ENCODE data around the gene ALDH1A1. TPM values are rescaled to one million over a fixed set of nuclear protein-coding genes. Genes with fewer than 3 reads are reported as not detected.

Gene ALDH1A1
- total and polyA plus RNA-seq, 5 donors: 35.3 to 56.7 (median 40.8) TPM

DNA sequence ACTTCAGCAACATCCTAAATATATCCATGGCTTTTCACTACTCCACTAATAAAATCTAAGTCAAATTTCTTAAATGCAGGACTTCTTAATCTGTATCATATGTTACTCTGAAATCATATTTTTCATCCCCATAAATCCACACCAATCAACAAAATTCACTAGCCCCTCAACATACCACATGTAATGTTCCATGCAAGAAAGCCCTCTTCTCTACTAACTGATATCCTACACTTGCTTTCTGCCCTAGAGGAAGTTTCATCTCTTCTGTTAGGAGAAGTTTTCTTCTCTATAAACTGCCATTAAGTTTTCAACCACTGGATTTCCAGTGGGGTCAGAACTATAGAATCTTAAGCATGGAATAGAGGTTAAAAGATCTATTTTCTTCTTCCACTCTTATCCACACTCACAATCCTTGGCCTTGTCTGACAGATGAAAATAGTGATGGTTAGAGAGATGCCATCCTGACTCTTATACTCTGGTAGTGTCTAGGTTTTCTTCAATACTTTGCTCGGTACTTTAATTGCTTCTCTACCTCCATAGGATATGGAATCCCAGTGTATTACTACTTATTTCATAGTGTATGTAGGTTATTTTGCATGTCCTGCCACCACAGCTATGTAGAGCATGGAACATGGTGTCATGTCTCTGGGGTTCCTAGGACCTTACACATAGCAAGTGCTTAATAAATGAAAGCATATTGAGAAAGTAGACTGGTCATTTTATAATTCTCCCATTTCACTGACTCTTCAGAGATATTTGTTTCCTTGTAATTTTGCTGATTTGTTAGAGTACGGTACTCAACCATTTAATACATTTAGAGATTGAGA is 48.4 kb downstream of the ALDH1A1 start:
- Histone ChIP-seq H3K27ac (ENCODE audit: low read length) (no peak overlapping the region), H3K4me3 (ENCODE audit: low read length) (no peak overlapping the region), H3K4me1 (ENCODE audit: control insufficient read depth, insufficient read depth, low read length) (no peaks in the 10 kb centered on the region), H3K9me3 (ENCODE audit: control insufficient read depth, low read length) (no peaks in the 10 kb centered on the region), H3K27me3 (ENCODE audit: control insufficient read depth, insufficient read depth) (no peaks in the 10 kb centered on the region)
- WGBS: 91% methylated on average over 2 of the region's 2 CpGs
- intact Hi-C loops (cut with DNase I): no loop called here
- ATAC-seq (no peak), DNase-seq (no peak)

DNA sequence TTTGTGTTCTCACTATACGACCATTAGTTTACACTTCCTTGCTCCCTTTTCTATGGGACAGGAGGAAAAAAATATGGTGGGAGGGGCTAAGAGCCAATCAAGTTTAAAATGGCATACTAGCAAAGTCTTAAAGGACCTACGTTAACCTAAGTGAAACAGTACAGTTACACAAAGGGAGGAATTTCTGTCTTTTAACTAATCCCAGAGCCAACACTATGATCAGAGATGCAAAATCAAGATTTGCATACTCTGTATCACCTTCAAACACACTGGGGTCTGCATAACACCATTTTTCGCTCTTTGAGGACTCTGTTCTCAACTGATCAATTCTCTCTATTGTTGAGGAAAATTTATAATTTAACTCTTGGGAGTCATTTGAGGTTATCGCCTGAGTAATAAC is 49.8 kb downstream of the ALDH1A1 start:
- no peak overlapping the region for H3K4me3 ChIP-seq (ENCODE audit: low read length)
- H3K9me3 ChIP-seq (ENCODE audit: control insufficient read depth, low read length): no peaks in the 10 kb centered on the region
- H3K27me3 ChIP-seq (ENCODE audit: control insufficient read depth, insufficient read depth): no peaks in the 10 kb centered on the region
- no peaks in the 10 kb centered on the region for H3K4me1 ChIP-seq (ENCODE audit: control insufficient read depth, insufficient read depth, low read length)
- DNase-seq (no peak), ATAC-seq (no peak)
- WGBS: 91% methylated on average over 4 of the region's 4 CpGs
- intact Hi-C loops (cut with DNase I): no loop called here
- no peak overlapping the region for H3K27ac ChIP-seq (ENCODE audit: low read length)

DNA sequence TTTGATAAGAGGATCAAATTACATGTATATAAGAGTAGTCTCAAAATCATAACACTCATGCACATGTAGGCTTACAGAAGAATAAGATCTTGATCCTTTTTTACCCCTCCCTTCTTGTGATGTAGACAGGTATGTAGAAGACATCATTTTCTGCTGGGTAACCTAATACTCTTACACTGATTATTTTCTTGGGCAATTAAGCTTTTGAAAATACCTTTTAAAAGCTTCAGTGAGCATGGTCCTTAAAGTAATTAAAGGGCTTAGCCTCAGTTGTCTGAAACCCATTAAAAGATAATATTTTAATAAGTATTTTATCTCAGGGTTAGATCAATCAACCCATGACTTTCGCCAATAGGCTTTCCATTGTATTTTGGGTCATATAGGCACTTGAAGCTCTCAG is 50.6 kb downstream of the ALDH1A1 start:
- intact Hi-C loops (cut with DNase I): no loop called here
- no peak for ATAC-seq
- H3K9me3 ChIP-seq (ENCODE audit: control insufficient read depth, low read length): no peaks in the 10 kb centered on the region
- no peak overlapping the region for H3K4me3 ChIP-seq (ENCODE audit: low read length)
- no peaks in the 10 kb centered on the region for H3K27me3 ChIP-seq (ENCODE audit: control insufficient read depth, insufficient read depth)
- 94% methylated on average over 1 of the region's 1 CpG for WGBS
- H3K4me1 ChIP-seq (ENCODE audit: control insufficient read depth, insufficient read depth, low read length): no peaks in the 10 kb centered on the region
- no peak overlapping the region for H3K27ac ChIP-seq (ENCODE audit: low read length)
- DNase-seq: no peak

DNA sequence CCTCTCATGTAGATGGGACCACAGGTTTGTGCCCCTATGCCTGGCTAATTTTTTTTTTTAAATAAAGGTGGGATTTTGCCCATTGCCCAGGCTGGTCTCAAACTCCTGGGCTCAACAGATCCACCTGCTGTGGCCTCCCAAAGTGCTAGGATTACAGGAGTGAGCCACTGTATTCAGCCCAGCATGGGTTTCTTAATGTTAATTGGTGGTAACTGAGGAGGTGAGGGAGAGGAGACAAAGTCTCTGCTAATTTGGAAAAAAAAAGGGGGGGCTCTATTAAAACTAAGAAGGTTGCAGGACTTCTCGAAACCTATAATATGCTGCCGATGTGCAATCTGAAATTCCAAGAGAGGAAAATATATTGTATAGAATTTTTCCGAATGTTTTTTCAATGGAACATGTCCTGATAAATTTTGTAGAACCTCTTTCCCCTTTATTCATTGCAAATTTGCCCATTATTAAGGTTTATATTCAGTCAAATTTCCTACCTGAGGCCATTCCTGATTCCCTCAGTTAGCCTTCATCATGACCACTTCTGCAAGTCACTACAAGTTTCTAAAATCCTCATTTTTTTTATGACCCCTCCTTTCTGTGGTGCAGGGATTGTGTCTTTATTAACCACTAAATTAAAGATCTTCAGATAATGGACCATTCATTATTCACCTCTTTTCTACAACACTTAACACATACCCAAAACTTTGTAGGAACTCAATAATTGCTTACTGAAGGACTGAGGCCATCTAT is 52.9 kb downstream of the ALDH1A1 start:
- no peak overlapping the region for H3K27ac ChIP-seq (ENCODE audit: low read length)
- no peak overlapping the region for H3K4me3 ChIP-seq (ENCODE audit: low read length)
- 96% methylated on average over 3 of the region's 3 CpGs for WGBS
- H3K9me3 ChIP-seq (ENCODE audit: control insufficient read depth, low read length): no peaks in the 10 kb centered on the region
- no peaks in the 10 kb centered on the region for H3K27me3 ChIP-seq (ENCODE audit: control insufficient read depth, insufficient read depth)
- intact Hi-C loops (cut with DNase I): no loop called here
- DNase-seq (no peak), ATAC-seq (no peak)
- H3K4me1 ChIP-seq (ENCODE audit: control insufficient read depth, insufficient read depth, low read length): no peaks in the 10 kb centered on the region

DNA sequence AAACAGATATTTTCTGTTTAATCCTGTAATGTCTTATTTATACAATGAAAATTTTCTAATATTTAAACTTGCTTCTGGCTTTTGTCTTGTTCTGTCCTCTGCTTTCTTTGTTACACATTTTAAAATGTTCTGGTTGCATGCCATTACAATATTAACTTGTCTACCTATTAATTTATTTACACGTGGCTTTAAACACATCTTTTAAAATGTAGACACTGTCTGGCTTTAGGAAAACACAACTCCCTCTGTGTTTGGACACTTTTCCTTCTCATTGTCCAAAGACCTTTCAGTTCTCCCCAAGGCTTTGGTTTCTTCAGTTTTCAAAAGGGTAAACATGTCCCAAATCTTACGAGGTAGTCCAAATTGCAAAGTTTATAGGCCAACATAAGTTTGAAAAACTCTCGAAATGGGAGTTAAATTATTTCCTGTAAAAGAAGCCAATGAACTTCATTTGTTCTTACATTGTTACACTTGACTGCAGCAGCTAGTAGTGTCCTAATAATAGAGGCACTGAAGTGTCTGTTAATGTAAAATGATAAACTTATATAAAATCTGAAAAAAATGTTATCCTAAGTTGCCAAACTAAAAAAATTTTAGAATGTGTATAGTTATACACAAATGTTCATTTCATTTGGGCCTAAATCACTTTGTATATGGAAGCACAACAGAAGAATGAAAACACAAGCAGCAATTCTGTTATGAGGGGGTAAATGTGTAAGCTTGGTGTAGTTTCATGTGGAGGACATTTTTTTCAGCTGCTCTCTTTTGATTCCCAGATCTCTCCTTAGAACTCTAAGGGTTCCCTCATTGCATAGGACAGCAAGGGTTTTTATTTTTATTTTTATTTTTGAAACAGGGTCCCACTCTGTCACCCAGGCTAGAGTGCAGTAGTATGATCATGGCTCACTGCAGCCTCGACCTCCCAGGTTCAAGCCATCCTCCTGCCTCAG is 53.8 kb downstream of the ALDH1A1 start:
- Histone ChIP-seq H3K27ac (ENCODE audit: low read length) (no peak overlapping the region), H3K4me3 (ENCODE audit: low read length) (no peak overlapping the region), H3K9me3 (ENCODE audit: control insufficient read depth, low read length) (no peaks in the 10 kb centered on the region), H3K27me3 (ENCODE audit: control insufficient read depth, insufficient read depth) (no peaks in the 10 kb centered on the region), H3K4me1 (ENCODE audit: control insufficient read depth, insufficient read depth, low read length) (no peaks in the 10 kb centered on the region)
- WGBS: 60% methylated on average over 4 of the region's 4 CpGs
- intact Hi-C loops (cut with DNase I): no loop called here
- ATAC-seq (no peak), DNase-seq (no peak)

DNA sequence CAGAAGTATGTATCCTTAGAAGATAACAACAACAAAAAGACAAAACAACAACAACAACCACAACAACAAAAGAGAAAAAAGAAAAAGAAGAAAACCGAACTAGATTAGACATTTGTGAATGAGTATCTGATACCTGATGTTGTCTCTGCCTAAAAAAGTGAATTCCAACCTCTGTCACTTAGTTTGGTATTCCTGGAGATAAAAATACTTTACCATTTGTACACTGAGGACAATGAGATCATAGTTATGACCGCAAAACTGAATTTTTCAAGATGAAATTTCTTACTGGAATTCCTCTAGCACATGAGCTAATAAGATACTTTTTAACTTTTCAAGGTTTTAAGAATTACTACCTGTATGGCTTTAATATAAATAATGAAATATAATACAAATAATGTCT is 54.5 kb downstream of the ALDH1A1 start:
- intact Hi-C loops (cut with DNase I): no loop called here
- H3K9me3 ChIP-seq (ENCODE audit: control insufficient read depth, low read length): no peaks in the 10 kb centered on the region
- H3K27ac ChIP-seq (ENCODE audit: low read length): no peak overlapping the region
- no peaks in the 10 kb centered on the region for H3K4me1 ChIP-seq (ENCODE audit: control insufficient read depth, insufficient read depth, low read length)
- no peaks in the 10 kb centered on the region for H3K27me3 ChIP-seq (ENCODE audit: control insufficient read depth, insufficient read depth)
- no peak overlapping the region for H3K4me3 ChIP-seq (ENCODE audit: low read length)
- WGBS: 88% methylated on average over 2 of the region's 2 CpGs
- ATAC-seq (no peak), DNase-seq (no peak)

DNA sequence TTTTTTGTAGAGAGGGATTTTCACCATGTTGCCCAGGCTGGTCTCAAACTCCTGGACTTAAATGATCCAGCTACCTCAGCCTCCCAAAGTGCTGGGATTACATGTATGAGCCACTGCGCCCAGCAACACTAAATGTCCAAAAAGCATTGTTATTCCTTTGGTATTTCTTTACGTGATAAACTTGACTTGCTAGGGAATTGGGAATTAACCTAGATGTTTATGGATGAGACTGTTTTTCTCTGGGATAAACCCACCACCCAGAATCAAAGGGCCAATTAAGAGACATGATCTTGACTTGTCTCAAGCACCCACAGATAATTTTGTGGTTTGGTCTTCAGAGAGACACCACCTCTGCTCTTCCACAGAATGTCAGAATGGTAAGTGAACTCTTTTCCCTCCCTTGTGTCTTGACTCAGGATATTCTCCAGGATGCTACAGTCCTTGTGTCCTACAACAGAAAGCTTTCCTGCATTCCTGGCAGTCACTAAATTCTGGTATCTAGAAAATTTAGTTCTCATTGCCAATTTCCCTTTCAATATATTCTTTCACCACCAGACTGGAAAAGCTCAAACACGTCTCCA is 55.7 kb downstream of the ALDH1A1 start:
- ATAC-seq: no peak

DNA sequence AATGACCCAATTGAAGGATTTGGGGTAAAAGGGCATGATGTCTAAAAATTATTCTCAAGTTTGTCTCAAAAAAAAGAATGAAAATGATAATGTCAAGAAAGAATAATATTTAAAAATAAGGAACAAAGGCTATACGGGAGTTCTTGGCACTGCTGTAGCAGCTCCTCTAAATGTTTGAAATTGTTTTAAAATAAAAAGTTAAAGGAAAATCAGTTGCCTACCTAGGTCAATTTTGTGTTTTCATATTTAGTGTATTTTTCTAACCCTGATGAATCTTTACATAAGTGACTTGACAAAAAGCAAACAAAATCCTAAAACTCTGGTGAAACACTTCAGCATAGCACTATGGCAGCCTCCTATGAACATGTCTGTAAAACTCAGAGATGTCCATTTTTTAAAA is 56.4 kb downstream of the ALDH1A1 start:
- no peak overlapping the region for H3K4me3 ChIP-seq (ENCODE audit: low read length)
- H3K9me3 ChIP-seq (ENCODE audit: control insufficient read depth, low read length): no peaks in the 10 kb centered on the region
- 85% methylated on average over 1 of the region's 1 CpG for WGBS
- H3K27me3 ChIP-seq (ENCODE audit: control insufficient read depth, insufficient read depth): no peaks in the 10 kb centered on the region
- intact Hi-C loops (cut with DNase I): no loop called here
- DNase-seq: no peak
- no peak overlapping the region for H3K27ac ChIP-seq (ENCODE audit: low read length)
- H3K4me1 ChIP-seq (ENCODE audit: control insufficient read depth, insufficient read depth, low read length): no peaks in the 10 kb centered on the region
- no peak for ATAC-seq

More for the DNA sequence above, 55.7 kb downstream of the ALDH1A1 start:
- H3K27ac ChIP-seq (ENCODE audit: low read length): no peak overlapping the region
- WGBS: 72% methylated on average over 3 of the region's 3 CpGs
- H3K27me3 ChIP-seq (ENCODE audit: control insufficient read depth, insufficient read depth): no peaks in the 10 kb centered on the region
- no peaks in the 10 kb centered on the region for H3K9me3 ChIP-seq (ENCODE audit: control insufficient read depth, low read length)
- no peak for DNase-seq
- intact Hi-C loops (cut with DNase I): no loop called here
- H3K4me3 ChIP-seq (ENCODE audit: low read length): no peak overlapping the region
- H3K4me1 ChIP-seq (ENCODE audit: control insufficient read depth, insufficient read depth, low read length): no peaks in the 10 kb centered on the region

DNA sequence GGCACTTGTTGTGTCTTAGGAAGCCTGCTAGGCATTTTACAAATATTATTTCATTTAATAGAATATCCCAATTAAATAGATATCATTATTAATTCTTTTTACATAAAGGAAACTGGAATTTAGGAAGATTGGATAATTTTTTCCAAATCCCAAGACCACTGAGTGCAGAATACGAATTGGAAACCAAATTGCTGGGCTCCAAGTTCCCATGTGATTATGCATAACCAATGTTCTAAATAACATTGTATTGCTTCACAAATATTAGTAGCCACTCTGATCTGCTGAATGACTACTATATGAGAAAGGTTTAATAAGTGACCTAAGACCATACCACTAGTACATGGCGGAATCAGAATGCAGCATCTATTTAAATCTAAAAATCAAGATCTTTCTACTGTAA is 57.7 kb downstream of the ALDH1A1 start:
- intact Hi-C loops (cut with DNase I): no loop called here
- WGBS: 96% methylated on average over 2 of the region's 2 CpGs
- H3K4me3 ChIP-seq (ENCODE audit: low read length): no peak overlapping the region
- H3K27me3 ChIP-seq (ENCODE audit: control insufficient read depth, insufficient read depth): no peaks in the 10 kb centered on the region
- H3K9me3 ChIP-seq (ENCODE audit: control insufficient read depth, low read length): no peaks in the 10 kb centered on the region
- no peak for DNase-seq
- H3K27ac ChIP-seq (ENCODE audit: low read length): no peak overlapping the region
- H3K4me1 ChIP-seq (ENCODE audit: control insufficient read depth, insufficient read depth, low read length): no peaks in the 10 kb centered on the region
- no peak for ATAC-seq

DNA sequence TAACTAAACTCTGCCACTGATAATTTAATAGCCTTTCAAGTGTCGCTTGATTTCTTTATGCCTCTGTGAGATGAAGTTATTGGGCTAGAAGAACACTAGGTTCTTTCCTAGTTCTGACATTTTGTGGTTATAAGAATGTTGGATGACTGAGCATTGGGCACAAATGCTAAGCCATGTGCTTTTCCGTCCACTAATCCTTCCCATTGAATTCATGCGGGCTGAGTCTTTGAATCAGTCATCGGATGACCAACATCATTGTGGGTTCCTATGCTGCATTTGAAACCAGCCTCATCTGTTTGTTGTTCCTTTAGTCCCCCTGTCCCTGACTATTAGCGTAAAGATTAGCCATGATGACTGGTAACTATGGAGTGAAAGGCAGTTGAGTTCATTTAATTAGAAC is 58.5 kb downstream of the ALDH1A1 start:
- no peaks in the 10 kb centered on the region for H3K4me1 ChIP-seq (ENCODE audit: control insufficient read depth, insufficient read depth, low read length)
- DNase-seq: no peak
- intact Hi-C loops (cut with DNase I): no loop called here
- H3K27ac ChIP-seq (ENCODE audit: low read length): no peak overlapping the region
- no peak for ATAC-seq
- no peaks in the 10 kb centered on the region for H3K9me3 ChIP-seq (ENCODE audit: control insufficient read depth, low read length)
- no peak overlapping the region for H3K4me3 ChIP-seq (ENCODE audit: low read length)
- H3K27me3 ChIP-seq (ENCODE audit: control insufficient read depth, insufficient read depth): no peaks in the 10 kb centered on the region
- WGBS: 95% methylated on average over 5 of the region's 5 CpGs
